ENCODE measurements around the gene ALG2.

DNA sequence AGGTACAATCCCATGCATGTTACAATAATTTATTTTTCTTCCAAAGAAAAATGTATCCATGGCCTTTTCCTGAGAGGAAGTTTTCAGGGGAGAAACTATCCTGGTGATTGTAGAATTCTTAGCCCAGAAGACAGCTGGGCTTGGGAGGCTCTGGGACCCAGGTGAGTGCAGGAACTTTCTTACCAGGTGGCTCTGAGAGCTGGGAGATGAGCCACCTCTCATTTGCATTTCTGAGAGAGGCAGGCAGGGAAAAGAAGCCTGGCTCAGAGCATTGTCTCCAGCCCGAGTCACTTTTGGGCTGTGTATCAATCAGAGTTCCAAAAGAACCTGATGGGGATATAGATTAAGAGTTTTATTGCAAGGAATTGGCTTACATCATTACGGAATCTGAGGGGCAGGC lies 52.7 kb downstream of the ALG2 start:
- TF ChIP-seq, protein P1, sequence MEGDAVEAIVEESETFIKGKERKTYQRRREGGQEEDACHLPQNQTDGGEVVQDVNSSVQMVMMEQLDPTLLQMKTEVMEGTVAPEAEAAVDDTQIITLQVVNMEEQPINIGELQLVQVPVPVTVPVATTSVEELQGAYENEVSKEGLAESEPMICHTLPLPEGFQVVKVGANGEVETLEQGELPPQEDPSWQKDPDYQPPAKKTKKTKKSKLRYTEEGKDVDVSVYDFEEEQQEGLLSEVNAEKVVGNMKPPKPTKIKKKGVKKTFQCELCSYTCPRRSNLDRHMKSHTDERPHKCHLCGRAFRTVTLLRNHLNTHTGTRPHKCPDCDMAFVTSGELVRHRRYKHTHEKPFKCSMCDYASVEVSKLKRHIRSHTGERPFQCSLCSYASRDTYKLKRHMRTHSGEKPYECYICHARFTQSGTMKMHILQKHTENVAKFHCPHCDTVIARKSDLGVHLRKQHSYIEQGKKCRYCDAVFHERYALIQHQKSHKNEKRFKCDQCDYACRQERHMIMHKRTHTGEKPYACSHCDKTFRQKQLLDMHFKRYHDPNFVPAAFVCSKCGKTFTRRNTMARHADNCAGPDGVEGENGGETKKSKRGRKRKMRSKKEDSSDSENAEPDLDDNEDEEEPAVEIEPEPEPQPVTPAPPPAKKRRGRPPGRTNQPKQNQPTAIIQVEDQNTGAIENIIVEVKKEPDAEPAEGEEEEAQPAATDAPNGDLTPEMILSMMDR (conservative IDR thresholded peaks at IDR 0.05; ENCODE audit: low read depth in 2 of 2): no peak
- TF ChIP-seq POLR2AphosphoS5 (IDR thresholded peaks at IDR 0.05; ENCODE audit: low read depth) (no peak), EZH2 (IDR thresholded peaks at IDR 0.05; ENCODE audit: low read depth, unreplicated experiment) (no peak), EZH2phosphoT487 (IDR thresholded peaks at IDR 0.05; ENCODE audit: unreplicated experiment) (no peak)
- TF ChIP-seq, protein P2, sequence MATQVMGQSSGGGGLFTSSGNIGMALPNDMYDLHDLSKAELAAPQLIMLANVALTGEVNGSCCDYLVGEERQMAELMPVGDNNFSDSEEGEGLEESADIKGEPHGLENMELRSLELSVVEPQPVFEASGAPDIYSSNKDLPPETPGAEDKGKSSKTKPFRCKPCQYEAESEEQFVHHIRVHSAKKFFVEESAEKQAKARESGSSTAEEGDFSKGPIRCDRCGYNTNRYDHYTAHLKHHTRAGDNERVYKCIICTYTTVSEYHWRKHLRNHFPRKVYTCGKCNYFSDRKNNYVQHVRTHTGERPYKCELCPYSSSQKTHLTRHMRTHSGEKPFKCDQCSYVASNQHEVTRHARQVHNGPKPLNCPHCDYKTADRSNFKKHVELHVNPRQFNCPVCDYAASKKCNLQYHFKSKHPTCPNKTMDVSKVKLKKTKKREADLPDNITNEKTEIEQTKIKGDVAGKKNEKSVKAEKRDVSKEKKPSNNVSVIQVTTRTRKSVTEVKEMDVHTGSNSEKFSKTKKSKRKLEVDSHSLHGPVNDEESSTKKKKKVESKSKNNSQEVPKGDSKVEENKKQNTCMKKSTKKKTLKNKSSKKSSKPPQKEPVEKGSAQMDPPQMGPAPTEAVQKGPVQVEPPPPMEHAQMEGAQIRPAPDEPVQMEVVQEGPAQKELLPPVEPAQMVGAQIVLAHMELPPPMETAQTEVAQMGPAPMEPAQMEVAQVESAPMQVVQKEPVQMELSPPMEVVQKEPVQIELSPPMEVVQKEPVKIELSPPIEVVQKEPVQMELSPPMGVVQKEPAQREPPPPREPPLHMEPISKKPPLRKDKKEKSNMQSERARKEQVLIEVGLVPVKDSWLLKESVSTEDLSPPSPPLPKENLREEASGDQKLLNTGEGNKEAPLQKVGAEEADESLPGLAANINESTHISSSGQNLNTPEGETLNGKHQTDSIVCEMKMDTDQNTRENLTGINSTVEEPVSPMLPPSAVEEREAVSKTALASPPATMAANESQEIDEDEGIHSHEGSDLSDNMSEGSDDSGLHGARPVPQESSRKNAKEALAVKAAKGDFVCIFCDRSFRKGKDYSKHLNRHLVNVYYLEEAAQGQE (IDR thresholded peaks at IDR 0.05; ENCODE audit: unreplicated experiment): no peak
